T-helper 17 cell (primary cell): ENCODE data around the gene ITGA2B. TPM values are rescaled to one million over a fixed set of nuclear protein-coding genes. Genes with fewer than 3 reads are reported as not detected.

Experiments
- ATAC-seq: fragments of 150-1000 bp; cut with Tn5 transposase; 2 replicates; pipeline ENCODE4 v1.10.0; 2021; ENCODE audit warnings: mild to moderate bottlenecking, moderate library complexity
- DNase-seq, 3 donors: peaks; one replicate each; pipeline versions ENCODE4 v3.0.0 to v3.0.0-alpha.2; 2020 to 2021
- H3K9me3 ChIP-seq: one replicate; pipeline ENCODE4 v1.7.0; 2013; ENCODE audit warnings: low read length, mild to moderate bottlenecking; ENCODE audit not compliant: control insufficient read depth, poor library complexity, severe bottlenecking
- H3K27ac Mint-ChIP-seq: one replicate; pipeline ENCODE4 v1.8.0; 2022; ENCODE audit warnings: mild to moderate bottlenecking, moderate library complexity, mixed read lengths
- H3K27me3 Mint-ChIP-seq: one replicate; pipeline ENCODE4 v1.8.0; 2022; ENCODE audit warnings: mixed read lengths
- H3K36me3 Mint-ChIP-seq: one replicate; pipeline ENCODE4 v1.8.0; 2022; ENCODE audit warnings: low read depth, mixed read lengths
- H3K4me1 Mint-ChIP-seq: one replicate; pipeline ENCODE4 v1.8.0; 2022; ENCODE audit warnings: mild to moderate bottlenecking, mixed read lengths
- H3K4me3 Mint-ChIP-seq: one replicate; pipeline ENCODE4 v1.8.0; 2022; ENCODE audit warnings: mild to moderate bottlenecking, moderate library complexity, mixed read lengths
- total RNA-seq, 4 donors: library from RNA in 2 of 4; stranded (reverse) in 2 of 4; gene quantifications; one replicate each; pipeline ENCODE4 v1.2.3 and lab custom pipeline; 2022 to 2026

The ITGA2B gene
- total RNA-seq, 2 donors from 2014 or later, result 8.9 to 297 TPM

- no peaks in the 10 kb centered on the region for H3K9me3 ChIP-seq
- Mint-ChIP-seq H3K27ac (no peak overlapping the region), H3K4me1 (peaks cover 7% of the 10 kb centered on the region), H3K4me3 (no peak overlapping the region), H3K27me3 (peaks cover 12% of the 10 kb centered on the region), H3K36me3 (no peaks in the 10 kb centered on the region)
- ATAC-seq (no peak), DNase-seq (no peak)
Measured at GRCh38 chr17:44359458-44360143, 29.8 kb downstream of the ITGA2B start.

GRCh38 chr17:44359006-44359405 is 30.4 kb downstream of the ITGA2B start:
- no peaks in the 10 kb centered on the region for H3K9me3 ChIP-seq
- peaks cover 7% of the 10 kb centered on the region for H3K4me1 Mint-ChIP-seq
- ATAC-seq (no peak), DNase-seq (no peak)
- H3K27me3 Mint-ChIP-seq, result peaks cover 10% of the 10 kb centered on the region
- no peak overlapping the region for H3K4me3 Mint-ChIP-seq
- H3K36me3 Mint-ChIP-seq, result no peaks in the 10 kb centered on the region
- H3K27ac Mint-ChIP-seq, result no peak overlapping the region

DNA sequence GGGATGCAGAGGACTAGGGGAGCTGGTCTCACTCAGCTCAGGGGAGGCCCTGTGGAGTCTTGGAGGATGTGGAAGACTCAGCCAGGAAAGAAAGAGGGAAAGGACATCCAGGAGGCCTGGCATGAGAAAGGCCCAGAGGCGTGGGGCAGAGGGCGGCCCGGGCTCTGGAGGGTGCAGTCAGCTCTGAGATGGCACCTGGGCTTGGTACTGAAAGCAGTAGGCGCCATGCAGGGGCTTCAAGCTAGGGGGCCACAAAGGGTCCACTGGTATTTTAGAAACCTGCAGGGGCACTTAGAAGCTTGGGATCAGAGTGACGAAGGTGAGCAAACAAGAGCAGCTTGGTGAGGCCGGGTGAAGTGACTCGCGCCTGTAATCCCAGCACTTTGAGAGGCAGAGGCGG is 31.4 kb downstream of the ITGA2B start:
- DNase-seq (no peak), ATAC-seq (no peak)
- no peaks in the 10 kb centered on the region for H3K36me3 Mint-ChIP-seq
- H3K4me3 Mint-ChIP-seq, result no peak overlapping the region
- H3K27me3 Mint-ChIP-seq, result peaks cover 10% of the 10 kb centered on the region
- no peaks in the 10 kb centered on the region for H3K9me3 ChIP-seq
- H3K27ac Mint-ChIP-seq, result no peak overlapping the region
- peaks cover 7% of the 10 kb centered on the region for H3K4me1 Mint-ChIP-seq

- peaks cover 11% of the 10 kb centered on the region for H3K4me1 Mint-ChIP-seq
- peaks cover 6% of the 10 kb centered on the region for H3K27me3 Mint-ChIP-seq
- no peak for DNase-seq
- no peak overlapping the region for H3K27ac Mint-ChIP-seq
- H3K9me3 ChIP-seq, result no peaks in the 10 kb centered on the region
- no peak overlapping the region for H3K4me3 Mint-ChIP-seq
- peaks cover 2% of the 10 kb centered on the region for H3K36me3 Mint-ChIP-seq
- ATAC-seq, result no peak
Measured at GRCh38 chr17:44356241-44356640, 33.2 kb downstream of the ITGA2B start.

DNA sequence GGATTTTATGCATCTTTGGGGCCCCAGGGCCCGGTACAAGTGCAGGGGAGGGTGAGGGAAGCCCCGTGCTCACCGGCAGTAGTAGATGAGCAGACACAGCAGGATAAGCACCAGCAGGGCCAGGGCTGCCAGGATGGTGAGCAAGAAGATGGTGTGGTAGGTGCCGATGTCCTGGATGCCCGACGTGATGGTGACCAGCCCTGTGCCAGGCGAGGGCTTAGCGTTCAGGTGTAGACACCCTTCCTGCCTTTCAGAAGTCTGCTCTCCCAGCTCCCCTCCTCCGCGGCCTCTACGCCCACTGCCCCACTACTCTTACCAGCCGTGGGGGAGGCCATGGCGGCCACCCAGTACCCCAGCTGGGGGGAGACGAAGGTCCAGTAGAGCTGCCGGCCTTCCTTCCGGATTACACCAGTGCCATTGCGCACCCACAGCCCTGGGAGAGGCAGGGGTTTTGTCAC is 33.8 kb downstream of the ITGA2B start:
- Mint-ChIP-seq H3K4me3 (no peak overlapping the region), H3K4me1 (peaks cover 11% of the 10 kb centered on the region), H3K27ac (no peak overlapping the region), H3K36me3 (peaks cover 2% of the 10 kb centered on the region), H3K27me3 (peaks cover 6% of the 10 kb centered on the region)
- no peaks in the 10 kb centered on the region for H3K9me3 ChIP-seq
- ATAC-seq, result no peak
- DNase-seq, result no peak

DNA sequence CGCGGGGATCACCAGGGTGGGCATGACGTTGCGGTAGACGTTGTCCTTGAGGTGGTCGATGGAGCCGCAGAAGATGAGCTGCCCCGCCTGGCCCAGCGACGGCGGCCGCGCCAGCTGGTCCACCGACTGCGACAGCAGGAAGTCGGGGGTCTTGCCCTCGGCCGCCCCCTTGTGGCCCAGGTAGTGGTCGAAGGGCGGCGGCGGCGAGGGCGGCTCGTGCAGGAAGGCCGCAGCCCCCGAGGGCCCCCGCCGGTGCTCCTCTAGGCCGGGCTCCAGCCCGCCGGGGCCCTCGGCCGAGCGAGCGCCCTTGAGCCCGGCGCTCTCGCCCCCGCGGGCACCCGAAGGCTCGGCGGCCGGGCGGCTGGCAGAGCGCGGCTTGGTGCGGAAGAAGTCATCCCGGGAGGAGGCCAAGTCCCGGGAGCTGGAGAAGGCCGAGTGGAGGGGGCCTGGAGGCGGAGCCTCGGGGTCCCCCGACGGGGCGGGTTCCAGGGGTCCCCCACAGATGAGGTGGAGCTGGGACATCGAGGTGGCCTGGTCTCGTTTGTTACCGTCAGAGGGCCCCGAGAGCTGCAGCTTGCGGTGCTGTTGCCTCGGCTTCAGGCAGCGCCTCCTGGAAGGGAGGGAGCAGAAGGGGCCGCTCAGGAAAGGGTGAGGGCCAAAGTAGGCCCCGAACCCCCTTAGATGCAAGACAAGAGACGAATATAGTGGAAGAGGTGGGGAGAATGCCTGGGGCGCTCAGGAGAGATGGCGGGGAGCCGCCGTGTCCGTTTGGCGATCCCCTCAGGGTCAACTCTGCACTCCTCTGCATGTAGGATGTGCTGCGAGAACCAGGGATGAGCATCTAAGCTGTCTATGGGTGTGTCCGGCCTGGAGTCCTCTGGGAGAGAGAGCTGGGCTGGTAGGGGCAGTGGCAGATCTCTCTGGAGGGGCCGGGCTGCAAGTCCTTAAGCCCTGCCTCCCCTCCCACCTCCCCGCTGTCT is 34.6 kb downstream of the ITGA2B start:
- H3K9me3 ChIP-seq, result no peaks in the 10 kb centered on the region
- H3K27ac Mint-ChIP-seq, result no peak overlapping the region
- peak; percentile 51 for ATAC-seq
- peak overlapping the region; percentile 77 for H3K4me3 Mint-ChIP-seq
- peaks cover 2% of the 10 kb centered on the region for H3K36me3 Mint-ChIP-seq
- no peaks in the 10 kb centered on the region for H3K27me3 Mint-ChIP-seq
- peaks cover 13% of the 10 kb centered on the region for H3K4me1 Mint-ChIP-seq
- DNase-seq, result peak; percentile 38 to 57 (median 44)

GRCh38 chr17:44353672-44354331 is 35.6 kb downstream of the ITGA2B start:
- H3K36me3 Mint-ChIP-seq, result peaks cover 2% of the 10 kb centered on the region
- no peak for DNase-seq
- peak; percentile 45 for ATAC-seq
- H3K27me3 Mint-ChIP-seq, result no peaks in the 10 kb centered on the region
- H3K4me3 Mint-ChIP-seq, result peak overlapping the region; percentile 67
- H3K27ac Mint-ChIP-seq, result no peak overlapping the region
- H3K9me3 ChIP-seq, result no peaks in the 10 kb centered on the region
- H3K4me1 Mint-ChIP-seq, result peaks cover 12% of the 10 kb centered on the region

DNA sequence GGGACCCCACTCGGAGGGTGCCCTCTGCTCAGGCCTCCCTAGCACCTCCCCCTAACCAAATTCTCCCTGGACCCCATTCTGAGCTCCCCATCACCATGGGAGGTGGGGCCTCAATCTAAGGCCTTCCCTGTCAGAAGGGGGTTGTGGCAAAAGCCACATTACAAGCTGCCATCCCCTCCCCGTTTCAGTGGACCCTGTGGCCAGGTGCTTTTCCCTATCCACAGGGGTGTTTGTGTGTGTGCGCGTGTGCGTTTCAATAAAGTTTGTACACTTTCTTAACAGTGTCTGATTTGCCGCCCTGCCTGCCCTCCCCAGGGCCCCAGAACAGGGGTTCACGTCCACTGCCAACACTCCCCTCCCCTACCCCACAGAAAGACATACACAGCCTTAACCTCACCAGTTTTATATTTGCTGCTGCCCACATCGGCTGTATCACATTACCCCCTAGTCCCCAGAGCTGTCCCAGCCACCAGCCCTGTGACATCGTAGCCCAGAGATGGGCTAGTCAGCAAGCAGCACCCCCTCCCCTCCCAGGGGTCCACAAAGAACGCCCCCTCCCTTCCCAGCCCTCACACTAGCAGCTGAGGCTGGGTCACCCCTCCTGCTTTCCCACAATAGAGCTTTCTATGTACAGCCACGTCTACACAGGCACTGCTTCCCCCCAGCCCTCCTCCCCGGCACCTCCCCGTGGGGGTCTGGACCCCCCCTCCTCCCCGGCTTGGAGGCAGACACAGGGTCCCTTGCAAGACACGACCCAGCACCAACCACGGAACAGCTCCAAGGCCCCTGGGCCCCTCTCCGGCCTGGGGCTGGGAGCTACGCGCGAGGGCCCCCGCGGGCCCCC is 36.4 kb downstream of the ITGA2B start:
- H3K4me3 Mint-ChIP-seq, result peak overlapping the region; percentile 66
- ATAC-seq (no peak), DNase-seq (no peak)
- H3K27me3 Mint-ChIP-seq, result no peaks in the 10 kb centered on the region
- peaks cover 2% of the 10 kb centered on the region for H3K36me3 Mint-ChIP-seq
- H3K27ac Mint-ChIP-seq, result no peak overlapping the region
- H3K9me3 ChIP-seq, result no peaks in the 10 kb centered on the region
- H3K4me1 Mint-ChIP-seq, result peaks cover 14% of the 10 kb centered on the region

DNA sequence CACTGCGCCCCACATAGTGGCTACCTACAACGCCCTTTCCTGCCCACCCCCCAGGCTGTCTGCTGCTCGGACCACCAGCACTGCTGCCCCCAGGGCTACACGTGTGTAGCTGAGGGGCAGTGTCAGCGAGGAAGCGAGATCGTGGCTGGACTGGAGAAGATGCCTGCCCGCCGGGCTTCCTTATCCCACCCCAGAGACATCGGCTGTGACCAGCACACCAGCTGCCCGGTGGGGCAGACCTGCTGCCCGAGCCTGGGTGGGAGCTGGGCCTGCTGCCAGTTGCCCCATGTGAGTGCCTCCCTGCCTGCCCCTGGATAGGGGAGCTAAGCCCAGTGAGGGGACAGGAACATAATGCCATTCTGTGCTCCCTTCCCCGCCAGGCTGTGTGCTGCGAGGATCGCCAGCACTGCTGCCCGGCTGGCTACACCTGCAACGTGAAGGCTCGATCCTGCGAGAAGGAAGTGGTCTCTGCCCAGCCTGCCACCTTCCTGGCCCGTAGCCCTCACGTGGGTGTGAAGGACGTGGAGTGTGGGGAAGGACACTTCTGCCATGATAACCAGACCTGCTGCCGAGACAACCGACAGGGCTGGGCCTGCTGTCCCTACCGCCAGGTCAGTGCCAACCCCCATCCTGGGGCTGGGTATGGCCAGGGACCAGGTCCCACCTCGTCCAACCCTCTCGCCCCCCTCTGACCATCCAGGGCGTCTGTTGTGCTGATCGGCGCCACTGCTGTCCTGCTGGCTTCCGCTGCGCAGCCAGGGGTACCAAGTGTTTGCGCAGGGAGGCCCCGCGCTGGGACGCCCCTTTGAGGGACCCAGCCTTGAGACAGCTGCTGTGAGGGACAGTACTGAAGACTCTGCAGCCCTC is 37.3 kb downstream of the ITGA2B start:
- no peaks in the 10 kb centered on the region for H3K9me3 ChIP-seq
- Mint-ChIP-seq H3K4me1 (peaks cover 14% of the 10 kb centered on the region), H3K4me3 (peak overlapping the region; percentile 66), H3K27ac (no peak overlapping the region), H3K27me3 (no peaks in the 10 kb centered on the region), H3K36me3 (peaks cover 2% of the 10 kb centered on the region)
- no peak for ATAC-seq
- no peak for DNase-seq

- Mint-ChIP-seq H3K36me3 (peaks cover 2% of the 10 kb centered on the region), H3K27me3 (no peaks in the 10 kb centered on the region), H3K27ac (no peak overlapping the region), H3K4me3 (no peak overlapping the region), H3K4me1 (peaks cover 14% of the 10 kb centered on the region)
- DNase-seq, result no peak
- H3K9me3 ChIP-seq, result no peaks in the 10 kb centered on the region
- ATAC-seq, result no peak
Measured at GRCh38 chr17:44351464-44351863, 38.0 kb downstream of the ITGA2B start.

GRCh38 chr17:44350733-44351226 is 38.7 kb downstream of the ITGA2B start:
- Mint-ChIP-seq H3K4me3 (no peak overlapping the region), H3K27ac (no peak overlapping the region), H3K4me1 (peaks cover 19% of the 10 kb centered on the region), H3K36me3 (peaks cover 2% of the 10 kb centered on the region), H3K27me3 (no peaks in the 10 kb centered on the region)
- no peaks in the 10 kb centered on the region for H3K9me3 ChIP-seq
- DNase-seq (peak; percentile 43 to 67 (median 45)), ATAC-seq (peak; percentile 74)
